ENCODE data around the gene UBE2E3.

DNA sequence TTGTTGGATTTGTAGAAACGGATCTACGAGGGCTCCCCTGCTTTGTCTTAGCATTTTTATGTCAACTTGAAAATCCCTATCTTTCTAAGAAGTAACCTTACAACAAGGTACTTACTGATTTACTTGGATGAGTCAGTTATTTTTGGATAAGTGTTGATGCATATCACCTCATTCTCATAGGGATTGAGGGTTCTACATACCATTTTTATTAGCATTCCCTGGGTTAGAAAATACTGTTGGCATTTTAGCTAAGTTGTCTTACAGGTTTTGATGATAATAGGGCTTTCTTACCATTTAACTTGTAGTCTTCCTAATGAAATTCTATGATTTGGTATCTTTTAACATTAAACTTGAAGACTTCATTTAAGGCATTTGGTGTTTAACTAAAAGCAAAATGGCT lies 125.2 kb downstream of the UBE2E3 start:
- TF ChIP-seq POLR2AphosphoS5 (IDR thresholded peaks at IDR 0.05; ENCODE audit: borderline replicate concordance, low read depth, low read length): no peak
- no peak for TF ChIP-seq EZH2 (IDR thresholded peaks at IDR 0.05)
